Measurements from ENCODE around the gene C2CD4D.

The C2CD4D gene

DNA sequence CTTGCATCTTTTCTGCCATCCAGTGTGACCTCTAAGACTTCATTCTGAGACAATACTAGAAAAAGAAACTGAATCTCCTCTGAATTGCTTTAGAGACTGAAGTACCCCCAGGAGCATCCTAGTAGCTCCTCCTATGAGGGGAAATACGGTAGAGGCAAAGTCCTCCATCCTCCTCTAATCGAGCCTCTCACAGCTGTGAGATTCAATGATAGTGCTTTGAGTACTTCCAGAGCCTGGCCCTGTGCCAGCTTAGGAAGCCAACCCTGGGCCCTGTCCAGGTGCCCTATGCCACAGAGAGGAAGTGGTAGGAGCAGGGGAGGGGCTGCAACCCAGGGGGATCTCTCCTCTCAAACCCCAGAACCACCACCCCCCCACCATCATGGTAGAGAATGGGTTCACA lies 18.7 kb downstream of the C2CD4D start:
- Mint-ChIP-seq H3K27ac (no peak overlapping the region), H3K4me3 (no peak overlapping the region), H3K4me1 (peaks cover 27% of the 10 kb centered on the region), H3K36me3 (ENCODE audit: low read depth) (no peaks in the 10 kb centered on the region), H3K27me3 (ENCODE audit: low read depth) (peaks cover 32% of the 10 kb centered on the region), H3K9me3 (no peaks in the 10 kb centered on the region)
- TF ChIP-seq, protein P1, sequence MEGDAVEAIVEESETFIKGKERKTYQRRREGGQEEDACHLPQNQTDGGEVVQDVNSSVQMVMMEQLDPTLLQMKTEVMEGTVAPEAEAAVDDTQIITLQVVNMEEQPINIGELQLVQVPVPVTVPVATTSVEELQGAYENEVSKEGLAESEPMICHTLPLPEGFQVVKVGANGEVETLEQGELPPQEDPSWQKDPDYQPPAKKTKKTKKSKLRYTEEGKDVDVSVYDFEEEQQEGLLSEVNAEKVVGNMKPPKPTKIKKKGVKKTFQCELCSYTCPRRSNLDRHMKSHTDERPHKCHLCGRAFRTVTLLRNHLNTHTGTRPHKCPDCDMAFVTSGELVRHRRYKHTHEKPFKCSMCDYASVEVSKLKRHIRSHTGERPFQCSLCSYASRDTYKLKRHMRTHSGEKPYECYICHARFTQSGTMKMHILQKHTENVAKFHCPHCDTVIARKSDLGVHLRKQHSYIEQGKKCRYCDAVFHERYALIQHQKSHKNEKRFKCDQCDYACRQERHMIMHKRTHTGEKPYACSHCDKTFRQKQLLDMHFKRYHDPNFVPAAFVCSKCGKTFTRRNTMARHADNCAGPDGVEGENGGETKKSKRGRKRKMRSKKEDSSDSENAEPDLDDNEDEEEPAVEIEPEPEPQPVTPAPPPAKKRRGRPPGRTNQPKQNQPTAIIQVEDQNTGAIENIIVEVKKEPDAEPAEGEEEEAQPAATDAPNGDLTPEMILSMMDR (IDR thresholded peaks at IDR 0.05; ENCODE audit: unreplicated experiment in 3 of 3): no peak

GRCh38 chr1:151819976-151820623 lies 19.5 kb downstream of the C2CD4D start:
- Mint-ChIP-seq H3K36me3 (ENCODE audit: low read depth) (no peaks in the 10 kb centered on the region), H3K4me3 (no peak overlapping the region), H3K27ac (no peak overlapping the region), H3K27me3 (ENCODE audit: low read depth) (peaks cover 31% of the 10 kb centered on the region), H3K9me3 (no peaks in the 10 kb centered on the region), H3K4me1 (peaks cover 19% of the 10 kb centered on the region)
- TF ChIP-seq, protein P1 (IDR thresholded peaks at IDR 0.05; ENCODE audit: unreplicated experiment in 3 of 3): no peak

- Mint-ChIP-seq H3K27me3 (ENCODE audit: low read depth) (peaks cover 29% of the 10 kb centered on the region), H3K36me3 (ENCODE audit: low read depth) (no peaks in the 10 kb centered on the region), H3K4me1 (peaks cover 11% of the 10 kb centered on the region), H3K27ac (no peak overlapping the region), H3K4me3 (no peak overlapping the region), H3K9me3 (no peaks in the 10 kb centered on the region)
- TF ChIP-seq, protein P1 (IDR thresholded peaks at IDR 0.05; ENCODE audit: unreplicated experiment in 3 of 3): no peak
Measured at GRCh38 chr1:151819227-151819835, 20.3 kb downstream of the C2CD4D start.

DNA sequence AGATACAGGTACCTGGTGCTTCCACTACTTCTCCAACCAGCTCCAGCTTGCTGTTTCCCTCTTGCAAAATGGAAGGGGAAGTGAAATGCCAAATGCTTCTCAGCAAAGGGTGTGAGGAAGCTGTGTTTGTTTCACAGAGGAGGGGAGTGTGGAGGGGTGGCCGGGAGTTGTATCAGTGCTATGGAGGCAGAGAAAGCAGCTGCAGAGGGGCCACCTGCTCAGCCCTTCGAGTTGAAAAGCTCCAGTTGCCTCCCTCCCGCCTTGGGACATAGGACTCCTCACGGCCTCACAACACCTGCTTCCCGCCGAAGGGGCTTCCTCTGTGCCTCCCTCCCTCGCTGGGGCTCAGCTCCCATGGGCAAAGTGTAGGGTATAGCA lies 22.3 kb downstream of the C2CD4D start:
- Mint-ChIP-seq H3K27ac (no peak overlapping the region), H3K27me3 (ENCODE audit: low read depth) (peaks cover 35% of the 10 kb centered on the region), H3K36me3 (ENCODE audit: low read depth) (no peaks in the 10 kb centered on the region), H3K4me3 (peak overlapping the region in 1 of 3 experiments; percentile 37), H3K9me3 (no peaks in the 10 kb centered on the region), H3K4me1 (peaks cover 11% of the 10 kb centered on the region)
- TF ChIP-seq, protein P1 (IDR thresholded peaks at IDR 0.05; ENCODE audit: unreplicated experiment in 3 of 3): no peak

GRCh38 chr1:151816548-151817352 lies 22.9 kb downstream of the C2CD4D start:
- Mint-ChIP-seq H3K27me3 (ENCODE audit: low read depth) (peaks cover 35% of the 10 kb centered on the region), H3K27ac (no peak overlapping the region), H3K36me3 (ENCODE audit: low read depth) (no peaks in the 10 kb centered on the region), H3K4me1 (peaks cover 11% of the 10 kb centered on the region), H3K9me3 (no peaks in the 10 kb centered on the region), H3K4me3 (no peak overlapping the region)
- TF ChIP-seq, protein P1 (IDR thresholded peaks at IDR 0.05; ENCODE audit: unreplicated experiment in 3 of 3): no peak

All from nephron (organoid).